Measurements from ENCODE around the gene PLSCR1. TPM values are rescaled to one million over a fixed set of nuclear protein-coding genes. Genes with fewer than 3 reads are reported as not detected.

PLSCR1 gene
- total RNA-seq, 2 donors from 2014 or later, result 35.0 to 90.1 TPM

- WGBS, result 0% methylated on average over 1 of the region's 1 CpG
- Histone ChIP-seq H3K36me3 (no peaks in the 10 kb centered on the region), H3K9me3 (no peaks in the 10 kb centered on the region), H3K27me3 (replicated peaks; ENCODE audit: insufficient read depth) (no peaks in the 10 kb centered on the region), H3K4me1 (replicated peaks) (no peaks in the 10 kb centered on the region), H3K27ac (no peak overlapping the region), H3K4me3 (no peak overlapping the region)
- DNase-seq (ENCODE audit: low spot score), result no peak
- TF ChIP-seq POLR2AphosphoS5 (IDR thresholded peaks at IDR 0.05) (no peak), POLR2A (IDR thresholded peaks at IDR 0.05) (no peak)
- TF ChIP-seq, protein P1, sequence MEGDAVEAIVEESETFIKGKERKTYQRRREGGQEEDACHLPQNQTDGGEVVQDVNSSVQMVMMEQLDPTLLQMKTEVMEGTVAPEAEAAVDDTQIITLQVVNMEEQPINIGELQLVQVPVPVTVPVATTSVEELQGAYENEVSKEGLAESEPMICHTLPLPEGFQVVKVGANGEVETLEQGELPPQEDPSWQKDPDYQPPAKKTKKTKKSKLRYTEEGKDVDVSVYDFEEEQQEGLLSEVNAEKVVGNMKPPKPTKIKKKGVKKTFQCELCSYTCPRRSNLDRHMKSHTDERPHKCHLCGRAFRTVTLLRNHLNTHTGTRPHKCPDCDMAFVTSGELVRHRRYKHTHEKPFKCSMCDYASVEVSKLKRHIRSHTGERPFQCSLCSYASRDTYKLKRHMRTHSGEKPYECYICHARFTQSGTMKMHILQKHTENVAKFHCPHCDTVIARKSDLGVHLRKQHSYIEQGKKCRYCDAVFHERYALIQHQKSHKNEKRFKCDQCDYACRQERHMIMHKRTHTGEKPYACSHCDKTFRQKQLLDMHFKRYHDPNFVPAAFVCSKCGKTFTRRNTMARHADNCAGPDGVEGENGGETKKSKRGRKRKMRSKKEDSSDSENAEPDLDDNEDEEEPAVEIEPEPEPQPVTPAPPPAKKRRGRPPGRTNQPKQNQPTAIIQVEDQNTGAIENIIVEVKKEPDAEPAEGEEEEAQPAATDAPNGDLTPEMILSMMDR (IDR thresholded peaks at IDR 0.05), result no peak
- intact Hi-C loops (cut with DNase I), result no loop called here
These were observed 77.8 kb downstream of the PLSCR1 start for GRCh38 chr3:146466604-146467003.

DNA sequence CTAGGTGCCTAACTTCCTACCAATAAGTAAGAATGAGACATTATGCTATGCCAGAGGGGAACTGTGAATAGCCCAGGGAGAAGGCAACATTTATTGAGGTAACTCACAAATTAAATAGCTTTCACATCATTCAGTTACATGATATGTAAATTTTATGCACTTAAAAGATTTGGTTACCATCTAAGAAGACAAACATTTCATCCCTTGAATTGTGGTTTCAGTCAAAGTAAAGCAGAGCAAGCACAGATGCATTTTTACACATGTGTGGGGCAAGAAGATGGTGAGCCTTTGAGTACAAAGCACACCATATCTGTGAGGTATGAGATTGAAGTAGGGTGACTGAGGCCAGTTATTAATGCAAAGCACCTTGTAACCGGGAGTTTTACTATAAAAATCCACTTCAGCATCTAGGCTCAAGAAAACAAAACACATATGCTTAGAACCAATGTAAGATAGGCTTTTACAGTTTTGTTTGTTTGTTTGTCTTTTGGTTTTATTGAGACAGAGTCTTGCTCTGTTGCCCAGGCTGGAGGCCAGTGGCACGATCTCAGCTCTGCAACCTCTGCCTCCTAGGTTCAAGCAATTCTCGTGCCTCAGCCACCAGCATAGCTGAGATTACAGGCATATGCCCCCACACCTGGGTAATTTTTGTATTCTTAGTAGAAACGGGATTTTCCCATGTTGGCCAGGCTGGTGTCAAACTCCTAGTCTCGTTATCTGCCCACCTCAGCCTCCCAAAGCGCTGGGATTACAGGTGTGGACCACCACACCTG, 78.5 kb downstream of the PLSCR1 start:
- TF ChIP-seq POLR2AphosphoS5 (IDR thresholded peaks at IDR 0.05) (no peak), POLR2A (IDR thresholded peaks at IDR 0.05) (no peak)
- TF ChIP-seq, protein P1 (IDR thresholded peaks at IDR 0.05), result no peak
- intact Hi-C loops (cut with DNase I), result no loop called here
- WGBS, result 59% methylated on average over 6 of the region's 6 CpGs

More for the DNA sequence above, 78.5 kb downstream of the PLSCR1 start:
- no peak for DNase-seq (ENCODE audit: low spot score)
- Histone ChIP-seq H3K27me3 (replicated peaks; ENCODE audit: insufficient read depth) (no peaks in the 10 kb centered on the region), H3K4me3 (no peak overlapping the region), H3K27ac (no peak overlapping the region), H3K4me1 (replicated peaks) (no peaks in the 10 kb centered on the region), H3K36me3 (no peaks in the 10 kb centered on the region), H3K9me3 (no peaks in the 10 kb centered on the region)

Small RNAs within 50 kb of the gene (small RNA-seq; reads per million reads assigned to genes)
- 0 reads per million in 2 donors for gene RNU6-428P

Other genes starting within 250 kb of the PLSCR1 start
- gene PLSCR2, start 75.0 kb downstream of the PLSCR1 start, total RNA-seq, result under 1 TPM in 1 of 2 donors, not detected in 1; 0.51 TPM
- not detected for gene PLSCR5, start 60.7 kb upstream of the PLSCR1 start, total RNA-seq

Measured in prostate gland (tissue), 2 donors.